HG03469 (cell line): ENCODE measurements around the gene MALAT1.
"Not testable (repeated sequence)": the region's sequence is repeated elsewhere in the genome, so short reads cannot be mapped to it uniquely, and the experiment has no call there.

Experiments
- ATAC-seq: cut with Tn5 transposase; IDR thresholded peaks from one replicate; pipeline ENCODE4 v1.9.1; 2021; ENCODE audit warnings: mild to moderate bottlenecking, moderate library complexity, moderate number of reproducible peaks; ENCODE audit not compliant: unreplicated experiment

Gene MALAT1

DNA sequence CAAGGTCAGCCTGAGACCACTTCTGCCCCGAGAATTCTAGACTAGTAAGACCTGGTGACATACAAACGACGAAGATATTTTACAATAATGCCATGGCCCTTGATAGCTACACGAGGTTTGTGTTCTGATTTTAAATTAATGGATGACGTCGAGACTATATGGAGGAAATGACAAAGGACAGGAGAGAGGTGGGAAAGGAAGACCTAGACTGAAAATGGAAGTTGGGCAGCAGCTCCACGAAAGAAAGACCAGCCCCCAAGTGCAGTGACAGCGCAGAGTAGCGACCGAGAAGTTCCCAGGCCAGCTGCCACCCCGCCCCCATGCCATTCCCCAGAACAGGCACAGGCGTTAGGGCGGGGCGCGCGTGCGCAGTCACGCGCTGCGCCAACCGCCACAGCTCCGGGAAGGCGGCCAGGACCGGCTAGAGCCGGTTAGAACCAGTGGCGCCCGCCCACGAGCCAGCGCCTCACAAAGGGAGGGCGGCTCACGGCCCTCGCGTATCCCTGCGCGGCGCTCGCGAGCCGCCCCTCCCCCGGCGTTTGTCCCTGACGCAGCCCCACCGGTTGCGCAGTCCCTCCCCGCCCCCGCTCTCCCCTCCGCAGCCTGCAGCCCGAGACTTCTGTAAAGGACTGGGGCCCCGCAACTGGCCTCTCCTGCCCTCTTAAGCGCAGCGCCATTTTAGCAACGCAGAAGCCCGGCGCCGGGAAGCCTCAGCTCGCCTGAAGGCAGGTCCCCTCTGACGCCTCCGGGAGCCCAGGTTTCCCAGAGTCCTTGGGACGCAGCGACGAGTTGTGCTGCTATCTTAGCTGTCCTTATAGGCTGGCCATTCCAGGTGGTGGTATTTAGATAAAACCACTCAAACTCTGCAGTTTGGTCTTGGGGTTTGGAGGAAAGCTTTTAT, 1.5 kb upstream of the MALAT1 start:
- peak; percentile 36 for ATAC-seq

DNA sequence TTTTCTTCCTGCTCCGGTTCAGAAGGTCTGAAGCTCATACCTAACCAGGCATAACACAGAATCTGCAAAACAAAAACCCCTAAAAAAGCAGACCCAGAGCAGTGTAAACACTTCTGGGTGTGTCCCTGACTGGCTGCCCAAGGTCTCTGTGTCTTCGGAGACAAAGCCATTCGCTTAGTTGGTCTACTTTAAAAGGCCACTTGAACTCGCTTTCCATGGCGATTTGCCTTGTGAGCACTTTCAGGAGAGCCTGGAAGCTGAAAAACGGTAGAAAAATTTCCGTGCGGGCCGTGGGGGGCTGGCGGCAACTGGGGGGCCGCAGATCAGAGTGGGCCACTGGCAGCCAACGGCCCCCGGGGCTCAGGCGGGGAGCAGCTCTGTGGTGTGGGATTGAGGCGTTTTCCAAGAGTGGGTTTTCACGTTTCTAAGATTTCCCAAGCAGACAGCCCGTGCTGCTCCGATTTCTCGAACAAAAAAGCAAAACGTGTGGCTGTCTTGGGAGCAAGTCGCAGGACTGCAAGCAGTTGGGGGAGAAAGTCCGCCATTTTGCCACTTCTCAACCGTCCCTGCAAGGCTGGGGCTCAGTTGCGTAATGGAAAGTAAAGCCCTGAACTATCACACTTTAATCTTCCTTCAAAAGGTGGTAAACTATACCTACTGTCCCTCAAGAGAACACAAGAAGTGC, 661 bp upstream of the MALAT1 start:
- no peak for ATAC-seq

DNA sequence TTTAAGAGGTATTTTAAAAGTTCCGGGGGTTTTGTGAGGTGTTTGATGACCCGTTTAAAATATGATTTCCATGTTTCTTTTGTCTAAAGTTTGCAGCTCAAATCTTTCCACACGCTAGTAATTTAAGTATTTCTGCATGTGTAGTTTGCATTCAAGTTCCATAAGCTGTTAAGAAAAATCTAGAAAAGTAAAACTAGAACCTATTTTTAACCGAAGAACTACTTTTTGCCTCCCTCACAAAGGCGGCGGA, 193 bp upstream of the MALAT1 start:
- no peak for ATAC-seq

DNA sequence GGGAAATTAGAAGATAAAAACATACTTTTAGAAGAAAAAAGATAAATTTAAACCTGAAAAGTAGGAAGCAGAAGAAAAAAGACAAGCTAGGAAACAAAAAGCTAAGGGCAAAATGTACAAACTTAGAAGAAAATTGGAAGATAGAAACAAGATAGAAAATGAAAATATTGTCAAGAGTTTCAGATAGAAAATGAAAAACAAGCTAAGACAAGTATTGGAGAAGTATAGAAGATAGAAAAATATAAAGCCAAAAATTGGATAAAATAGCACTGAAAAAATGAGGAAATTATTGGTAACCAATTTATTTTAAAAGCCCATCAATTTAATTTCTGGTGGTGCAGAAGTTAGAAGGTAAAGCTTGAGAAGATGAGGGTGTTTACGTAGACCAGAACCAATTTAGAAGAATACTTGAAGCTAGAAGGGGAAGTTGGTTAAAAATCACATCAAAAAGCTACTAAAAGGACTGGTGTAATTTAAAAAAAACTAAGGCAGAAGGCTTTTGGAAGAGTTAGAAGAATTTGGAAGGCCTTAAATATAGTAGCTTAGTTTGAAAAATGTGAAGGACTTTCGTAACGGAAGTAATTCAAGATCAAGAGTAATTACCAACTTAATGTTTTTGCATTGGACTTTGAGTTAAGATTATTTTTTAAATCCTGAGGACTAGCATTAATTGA, 1.0 kb downstream of the MALAT1 start:
- ATAC-seq = no peak

DNA sequence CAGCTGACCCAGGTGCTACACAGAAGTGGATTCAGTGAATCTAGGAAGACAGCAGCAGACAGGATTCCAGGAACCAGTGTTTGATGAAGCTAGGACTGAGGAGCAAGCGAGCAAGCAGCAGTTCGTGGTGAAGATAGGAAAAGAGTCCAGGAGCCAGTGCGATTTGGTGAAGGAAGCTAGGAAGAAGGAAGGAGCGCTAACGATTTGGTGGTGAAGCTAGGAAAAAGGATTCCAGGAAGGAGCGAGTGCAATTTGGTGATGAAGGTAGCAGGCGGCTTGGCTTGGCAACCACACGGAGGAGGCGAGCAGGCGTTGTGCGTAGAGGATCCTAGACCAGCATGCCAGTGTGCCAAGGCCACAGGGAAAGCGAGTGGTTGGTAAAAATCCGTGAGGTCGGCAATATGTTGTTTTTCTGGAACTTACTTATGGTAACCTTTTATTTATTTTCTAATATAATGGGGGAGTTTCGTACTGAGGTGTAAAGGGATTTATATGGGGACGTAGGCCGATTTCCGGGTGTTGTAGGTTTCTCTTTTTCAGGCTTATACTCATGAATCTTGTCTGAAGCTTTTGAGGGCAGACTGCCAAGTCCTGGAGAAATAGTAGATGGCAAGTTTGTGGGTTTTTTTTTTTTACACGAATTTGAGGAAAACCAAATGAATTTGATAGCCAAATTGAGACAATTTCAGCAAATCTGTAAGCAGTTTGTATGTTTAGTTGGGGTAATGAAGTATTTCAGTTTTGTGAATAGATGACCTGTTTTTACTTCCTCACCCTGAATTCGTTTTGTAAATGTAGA, 1.7 kb downstream of the MALAT1 start:
- no peak for ATAC-seq

DNA sequence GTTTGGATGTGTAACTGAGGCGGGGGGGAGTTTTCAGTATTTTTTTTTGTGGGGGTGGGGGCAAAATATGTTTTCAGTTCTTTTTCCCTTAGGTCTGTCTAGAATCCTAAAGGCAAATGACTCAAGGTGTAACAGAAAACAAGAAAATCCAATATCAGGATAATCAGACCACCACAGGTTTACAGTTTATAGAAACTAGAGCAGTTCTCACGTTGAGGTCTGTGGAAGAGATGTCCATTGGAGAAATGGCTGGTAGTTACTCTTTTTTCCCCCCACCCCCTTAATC, 2.3 kb downstream of the MALAT1 start:
- no peak for ATAC-seq

DNA sequence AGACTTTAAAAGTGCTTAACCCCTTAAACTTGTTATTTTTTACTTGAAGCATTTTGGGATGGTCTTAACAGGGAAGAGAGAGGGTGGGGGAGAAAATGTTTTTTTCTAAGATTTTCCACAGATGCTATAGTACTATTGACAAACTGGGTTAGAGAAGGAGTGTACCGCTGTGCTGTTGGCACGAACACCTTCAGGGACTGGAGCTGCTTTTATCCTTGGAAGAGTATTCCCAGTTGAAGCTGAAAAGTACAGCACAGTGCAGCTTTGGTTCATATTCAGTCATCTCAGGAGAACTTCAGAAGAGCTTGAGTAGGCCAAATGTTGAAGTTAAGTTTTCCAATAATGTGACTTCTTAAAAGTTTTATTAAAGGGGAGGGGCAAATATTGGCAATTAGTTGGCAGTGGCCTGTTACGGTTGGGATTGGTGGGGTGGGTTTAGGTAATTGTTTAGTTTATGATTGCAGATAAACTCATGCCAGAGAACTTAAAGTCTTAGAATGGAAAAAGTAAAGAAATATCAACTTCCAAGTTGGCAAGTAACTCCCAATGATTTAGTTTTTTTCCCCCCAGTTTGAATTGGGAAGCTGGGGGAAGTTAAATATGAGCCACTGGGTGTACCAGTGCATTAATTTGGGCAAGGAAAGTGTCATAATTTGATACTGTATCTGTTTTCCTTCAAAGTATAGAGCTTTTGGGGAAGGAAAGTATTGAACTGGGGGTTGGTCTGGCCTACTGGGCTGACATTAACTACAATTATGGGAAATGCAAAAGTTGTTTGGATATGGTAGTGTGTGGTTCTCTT, 2.8 kb downstream of the MALAT1 start:
- no peak for ATAC-seq

DNA sequence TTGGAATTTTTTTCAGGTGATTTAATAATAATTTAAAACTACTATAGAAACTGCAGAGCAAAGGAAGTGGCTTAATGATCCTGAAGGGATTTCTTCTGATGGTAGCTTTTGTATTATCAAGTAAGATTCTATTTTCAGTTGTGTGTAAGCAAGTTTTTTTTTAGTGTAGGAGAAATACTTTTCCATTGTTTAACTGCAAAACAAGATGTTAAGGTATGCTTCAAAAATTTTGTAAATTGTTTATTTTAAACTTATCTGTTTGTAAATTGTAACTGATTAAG, 3.4 kb downstream of the MALAT1 start:
- ATAC-seq = no peak

DNA sequence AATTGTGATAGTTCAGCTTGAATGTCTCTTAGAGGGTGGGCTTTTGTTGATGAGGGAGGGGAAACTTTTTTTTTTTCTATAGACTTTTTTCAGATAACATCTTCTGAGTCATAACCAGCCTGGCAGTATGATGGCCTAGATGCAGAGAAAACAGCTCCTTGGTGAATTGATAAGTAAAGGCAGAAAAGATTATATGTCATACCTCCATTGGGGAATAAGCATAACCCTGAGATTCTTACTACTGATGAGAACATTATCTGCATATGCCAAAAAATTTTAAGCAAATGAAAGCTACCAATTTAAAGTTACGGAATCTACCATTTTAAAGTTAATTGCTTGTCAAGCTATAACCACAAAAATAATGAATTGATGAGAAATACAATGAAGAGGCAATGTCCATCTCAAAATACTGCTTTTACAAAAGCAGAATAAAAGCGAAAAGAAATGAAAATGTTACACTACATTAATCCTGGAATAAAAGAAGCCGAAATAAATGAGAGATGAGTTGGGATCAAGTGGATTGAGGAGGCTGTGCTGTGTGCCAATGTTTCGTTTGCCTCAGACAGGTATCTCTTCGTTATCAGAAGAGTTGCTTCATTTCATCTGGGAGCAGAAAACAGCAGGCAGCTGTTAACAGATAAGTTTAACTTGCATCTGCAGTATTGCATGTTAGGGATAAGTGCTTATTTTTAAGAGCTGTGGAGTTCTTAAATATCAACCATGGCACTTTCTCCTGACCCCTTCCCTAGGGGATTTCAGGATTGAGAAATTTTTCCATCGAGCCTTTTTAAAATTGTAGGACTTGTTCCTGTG, 3.9 kb downstream of the MALAT1 start:
- ATAC-seq = no peak

DNA sequence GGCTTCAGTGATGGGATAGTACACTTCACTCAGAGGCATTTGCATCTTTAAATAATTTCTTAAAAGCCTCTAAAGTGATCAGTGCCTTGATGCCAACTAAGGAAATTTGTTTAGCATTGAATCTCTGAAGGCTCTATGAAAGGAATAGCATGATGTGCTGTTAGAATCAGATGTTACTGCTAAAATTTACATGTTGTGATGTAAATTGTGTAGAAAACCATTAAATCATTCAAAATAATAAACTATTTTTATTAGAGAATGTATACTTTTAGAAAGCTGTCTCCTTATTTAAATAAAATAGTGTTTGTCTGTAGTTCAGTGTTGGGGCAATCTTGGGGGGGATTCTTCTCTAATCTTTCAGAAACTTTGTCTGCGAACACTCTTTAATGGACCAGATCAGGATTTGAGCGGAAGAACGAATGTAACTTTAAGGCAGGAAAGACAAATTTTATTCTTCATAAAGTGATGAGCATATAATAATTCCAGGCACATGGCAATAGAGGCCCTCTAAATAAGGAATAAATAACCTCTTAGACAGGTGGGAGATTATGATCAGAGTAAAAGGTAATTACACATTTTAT, 4.6 kb downstream of the MALAT1 start:
- ATAC-seq = no peak

DNA sequence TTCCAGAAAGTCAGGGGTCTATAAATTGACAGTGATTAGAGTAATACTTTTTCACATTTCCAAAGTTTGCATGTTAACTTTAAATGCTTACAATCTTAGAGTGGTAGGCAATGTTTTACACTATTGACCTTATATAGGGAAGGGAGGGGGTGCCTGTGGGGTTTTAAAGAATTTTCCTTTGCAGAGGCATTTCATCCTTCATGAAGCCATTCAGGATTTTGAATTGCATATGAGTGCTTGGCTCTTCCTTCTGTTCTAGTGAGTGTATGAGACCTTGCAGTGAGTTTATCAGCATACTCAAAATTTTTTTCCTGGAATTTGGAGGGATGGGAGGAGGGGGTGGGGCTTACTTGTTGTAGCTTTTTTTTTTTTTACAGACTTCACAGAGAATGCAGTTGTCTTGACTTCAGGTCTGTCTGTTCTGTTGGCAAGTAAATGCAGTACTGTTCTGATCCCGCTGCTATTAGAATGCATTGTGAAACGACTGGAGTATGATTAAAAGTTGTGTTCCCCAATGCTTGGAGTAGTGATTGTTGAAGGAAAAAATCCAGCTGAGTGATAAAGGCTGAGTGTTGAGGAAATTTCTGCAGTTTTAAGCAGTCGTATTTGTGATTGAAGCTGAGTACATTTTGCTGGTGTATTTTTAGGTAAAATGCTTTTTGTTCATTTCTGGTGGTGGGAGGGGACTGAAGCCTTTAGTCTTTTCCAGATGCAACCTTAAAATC, 5.3 kb downstream of the MALAT1 start:
- no peak for ATAC-seq

DNA sequence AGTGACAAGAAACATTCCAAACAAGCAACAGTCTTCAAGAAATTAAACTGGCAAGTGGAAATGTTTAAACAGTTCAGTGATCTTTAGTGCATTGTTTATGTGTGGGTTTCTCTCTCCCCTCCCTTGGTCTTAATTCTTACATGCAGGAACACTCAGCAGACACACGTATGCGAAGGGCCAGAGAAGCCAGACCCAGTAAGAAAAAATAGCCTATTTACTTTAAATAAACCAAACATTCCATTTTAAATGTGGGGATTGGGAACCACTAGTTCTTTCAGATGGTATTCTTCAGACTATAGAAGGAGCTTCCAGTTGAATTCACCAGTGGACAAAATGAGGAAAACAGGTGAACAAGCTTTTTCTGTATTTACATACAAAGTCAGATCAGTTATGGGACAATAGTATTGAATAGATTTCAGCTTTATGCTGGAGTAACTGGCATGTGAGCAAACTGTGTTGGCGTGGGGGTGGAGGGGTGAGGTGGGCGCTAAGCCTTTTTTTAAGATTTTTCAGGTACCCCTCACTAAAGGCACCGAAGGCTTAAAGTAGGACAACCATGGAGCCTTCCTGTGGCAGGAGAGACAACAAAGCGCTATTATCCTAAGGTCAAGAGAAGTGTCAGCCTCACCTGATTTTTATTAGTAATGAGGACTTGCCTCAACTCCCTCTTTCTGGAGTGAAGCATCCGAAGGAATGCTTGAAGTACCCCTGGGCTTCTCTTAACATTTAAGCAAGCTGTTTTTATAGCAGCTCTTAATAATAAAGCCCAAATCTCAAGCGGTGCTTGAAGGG, 6.0 kb downstream of the MALAT1 start:
- ATAC-seq = no peak

DNA sequence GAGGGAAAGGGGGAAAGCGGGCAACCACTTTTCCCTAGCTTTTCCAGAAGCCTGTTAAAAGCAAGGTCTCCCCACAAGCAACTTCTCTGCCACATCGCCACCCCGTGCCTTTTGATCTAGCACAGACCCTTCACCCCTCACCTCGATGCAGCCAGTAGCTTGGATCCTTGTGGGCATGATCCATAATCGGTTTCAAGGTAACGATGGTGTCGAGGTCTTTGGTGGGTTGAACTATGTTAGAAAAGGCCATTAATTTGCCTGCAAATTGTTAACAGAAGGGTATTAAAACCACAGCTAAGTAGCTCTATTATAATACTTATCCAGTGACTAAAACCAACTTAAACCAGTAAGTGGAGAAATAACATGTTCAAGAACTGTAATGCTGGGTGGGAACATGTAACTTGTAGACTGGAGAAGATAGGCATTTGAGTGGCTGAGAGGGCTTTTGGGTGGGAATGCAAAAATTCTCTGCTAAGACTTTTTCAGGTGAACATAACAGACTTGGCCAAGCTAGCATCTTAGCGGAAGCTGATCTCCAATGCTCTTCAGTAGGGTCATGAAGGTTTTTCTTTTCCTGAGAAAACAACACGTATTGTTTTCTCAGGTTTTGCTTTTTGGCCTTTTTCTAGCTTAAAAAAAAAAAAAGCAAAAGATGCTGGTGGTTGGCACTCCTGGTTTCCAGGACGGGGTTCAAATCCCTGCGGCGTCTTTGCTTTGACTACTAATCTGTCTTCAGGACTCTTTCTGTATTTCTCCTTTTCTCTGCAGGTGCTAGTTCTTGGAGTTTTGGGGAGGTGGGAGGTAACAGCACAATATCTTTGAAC, 6.8 kb downstream of the MALAT1 start:
- ATAC-seq = no peak

DNA sequence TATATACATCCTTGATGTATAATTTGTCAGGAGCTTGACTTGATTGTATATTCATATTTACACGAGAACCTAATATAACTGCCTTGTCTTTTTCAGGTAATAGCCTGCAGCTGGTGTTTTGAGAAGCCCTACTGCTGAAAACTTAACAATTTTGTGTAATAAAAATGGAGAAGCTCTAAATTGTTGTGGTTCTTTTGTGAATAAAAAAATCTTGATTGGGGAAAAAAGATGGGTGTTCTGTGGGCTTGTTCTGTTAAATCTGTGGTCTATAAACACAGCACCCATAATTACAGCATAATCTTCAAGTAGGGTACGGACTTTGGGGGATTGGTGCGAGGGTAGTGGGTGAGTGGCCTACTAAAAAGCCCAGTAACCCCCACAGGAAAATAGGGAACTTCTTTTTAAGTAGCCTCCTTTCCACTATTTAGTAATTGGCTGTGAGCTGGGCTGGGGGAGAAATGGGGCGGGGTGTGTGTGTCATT, 7.5 kb downstream of the MALAT1 start:
- no peak for ATAC-seq

DNA sequence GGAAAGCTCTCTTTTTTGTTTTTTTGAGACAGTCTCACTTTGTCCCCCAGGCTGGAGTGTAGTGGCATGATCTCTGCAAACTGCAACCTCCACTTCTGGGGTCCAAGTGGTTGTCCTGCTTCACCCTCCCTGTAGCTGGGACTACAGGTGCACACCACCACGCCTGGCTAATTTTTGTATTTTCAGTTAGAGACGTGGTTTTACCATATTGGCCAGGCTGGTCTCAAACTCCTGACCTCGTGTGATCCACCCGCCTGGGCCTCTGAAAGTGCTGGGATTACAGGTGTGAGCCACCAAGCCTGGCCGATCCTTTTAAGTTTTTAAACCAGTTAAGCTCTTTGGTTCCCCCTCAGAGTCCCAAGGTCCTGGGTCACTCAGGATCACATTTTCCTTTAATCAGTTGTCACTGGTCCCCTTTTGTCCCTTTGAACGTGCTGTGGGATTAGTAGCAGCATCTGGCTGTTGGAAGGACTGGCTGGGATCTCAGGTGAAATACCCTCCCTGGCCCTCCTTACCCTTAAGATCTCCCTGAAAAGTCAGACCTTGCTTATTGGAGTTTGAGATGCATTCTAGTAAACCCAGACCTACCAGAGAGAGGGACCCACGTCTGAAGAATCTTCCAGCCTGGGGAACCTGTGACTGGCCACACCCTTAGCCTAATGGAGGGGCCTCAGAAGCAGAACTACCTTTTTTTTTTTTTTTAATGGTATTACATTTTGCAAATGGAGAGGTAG, 8.1 kb downstream of the MALAT1 start:
- peak; percentile 10 for ATAC-seq

DNA sequence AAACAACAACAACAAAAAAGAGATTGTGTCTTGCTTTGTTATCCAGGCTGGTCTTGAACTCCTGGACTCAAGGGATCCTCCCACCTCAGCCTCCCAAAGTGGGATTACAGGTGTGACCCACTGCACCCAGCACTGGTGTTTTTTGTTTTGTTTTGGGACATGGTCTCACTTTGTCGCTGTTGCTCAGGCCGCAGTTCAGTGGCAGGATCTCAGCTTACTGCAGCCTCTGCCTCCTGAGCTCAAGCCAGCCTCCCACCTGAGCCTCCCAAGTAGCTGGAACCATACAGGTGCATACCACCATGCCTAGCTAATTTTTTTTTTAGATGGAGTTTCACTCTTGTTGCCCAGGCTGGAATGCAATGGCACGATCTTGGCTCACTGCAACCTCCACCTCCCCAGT, 13.5 kb downstream of the MALAT1 start:
- not testable (repeated sequence) for ATAC-seq
